Neutrophil (primary cell): ENCODE measurements around the gene MPDZ.

ENCODE experiments used
- H3K27ac ChIP-seq: fragments of 200-600 bp; sonication (generic); 2 replicates; pipeline ENCODE4 v1.5.1; 2016; ENCODE audit warnings: mild to moderate bottlenecking, moderate library complexity
- H3K27me3 ChIP-seq: fragments of 200-600 bp; sonication (generic); 2 replicates; pipeline ENCODE4 v1.6.0; 2016; ENCODE audit warnings: mild to moderate bottlenecking
- H3K36me3 ChIP-seq: fragments of 200-600 bp; sonication (generic); 2 replicates; pipeline ENCODE4 v1.5.1; 2017
- H3K4me1 ChIP-seq, 2 experiments: fragments of 200-600 bp in 1 of 2; sonication (generic) in 1 of 2; 1 replicate in 1 of 2; 2 replicates in 1 of 2; pipeline versions ENCODE4 v1.5.1 to v1.6.1; 2013 to 2016; ENCODE audit warnings: low read depth in 1 of 2, low read length in 1 of 2, mild to moderate bottlenecking in 1 of 2, moderate library complexity in 1 of 2; ENCODE audit not compliant: control insufficient read depth in 1 of 2, insufficient read depth in 1 of 2
- H3K4me3 ChIP-seq, 2 experiments: fragments of 200-600 bp in 1 of 2; sonication (generic) in 1 of 2; 1 replicate in 1 of 2; 2 replicates in 1 of 2; pipeline ENCODE4 v1.5.1; 2013 to 2016; ENCODE audit warnings: low read depth in 1 of 2, low read length in 1 of 2, mild to moderate bottlenecking in 1 of 2, moderate library complexity in 1 of 2
- H3K9me3 ChIP-seq: fragments of 200-600 bp; sonication (generic); 2 replicates; pipeline ENCODE4 v1.5.1; 2016
- CTCF ChIP-seq: fragments of 200-600 bp; sonication (generic); IDR thresholded peaks from 2 replicates; pipeline ENCODE4 v1.5.1; 2016; ENCODE audit warnings: antibody characterized with exemption

Gene MPDZ

GRCh38 chr9:13186091-13186490 lies 93.4 kb downstream of the MPDZ start:
- TF ChIP-seq CTCF, result no peak
- no peaks in the 10 kb centered on the region for H3K27me3 ChIP-seq
- H3K4me3 ChIP-seq, result no peak overlapping the region
- H3K36me3 ChIP-seq, result no peaks in the 10 kb centered on the region
- no peaks in the 10 kb centered on the region for H3K9me3 ChIP-seq
- H3K27ac ChIP-seq, result no peak overlapping the region
- no peaks in the 10 kb centered on the region for H3K4me1 ChIP-seq

- no peak overlapping the region for H3K4me3 ChIP-seq
- no peak for TF ChIP-seq CTCF
- no peaks in the 10 kb centered on the region for H3K36me3 ChIP-seq
- H3K27me3 ChIP-seq, result no peaks in the 10 kb centered on the region
- H3K27ac ChIP-seq, result no peak overlapping the region
- no peaks in the 10 kb centered on the region for H3K9me3 ChIP-seq
- H3K4me1 ChIP-seq, result no peaks in the 10 kb centered on the region
Observed at GRCh38 chr9:13181652-13182051, 97.8 kb downstream of the MPDZ start.

- Histone ChIP-seq H3K9me3 (no peaks in the 10 kb centered on the region), H3K36me3 (no peaks in the 10 kb centered on the region), H3K4me3 (no peak overlapping the region), H3K27me3 (no peaks in the 10 kb centered on the region), H3K4me1 (no peaks in the 10 kb centered on the region), H3K27ac (no peak overlapping the region)
- TF ChIP-seq CTCF, result no peak
Observed at GRCh38 chr9:13179257-13179656, 100.2 kb downstream of the MPDZ start.

GRCh38 chr9:13175732-13176131 lies 103.8 kb downstream of the MPDZ start:
- no peaks in the 10 kb centered on the region for H3K4me1 ChIP-seq
- no peaks in the 10 kb centered on the region for H3K27me3 ChIP-seq
- H3K9me3 ChIP-seq, result no peaks in the 10 kb centered on the region
- H3K4me3 ChIP-seq, result no peak overlapping the region
- no peak for TF ChIP-seq CTCF
- no peak overlapping the region for H3K27ac ChIP-seq
- H3K36me3 ChIP-seq, result no peaks in the 10 kb centered on the region

GRCh38 chr9:13174906-13175639 lies 104.4 kb downstream of the MPDZ start:
- no peak for TF ChIP-seq CTCF
- Histone ChIP-seq H3K27ac (no peak overlapping the region), H3K27me3 (no peaks in the 10 kb centered on the region), H3K36me3 (no peaks in the 10 kb centered on the region), H3K4me3 (no peak overlapping the region), H3K9me3 (no peaks in the 10 kb centered on the region), H3K4me1 (no peaks in the 10 kb centered on the region)
